ENCODE data around the gene AFF2. TPM values are rescaled to one million over a fixed set of nuclear protein-coding genes. Genes with fewer than 3 reads are reported as not detected.
"Not testable (repeated sequence)": the region's sequence is repeated elsewhere in the genome, so short reads cannot be mapped to it uniquely, and the experiment has no call there.

AFF2 gene
- total RNA-seq, 1 experiment from 2014 or later = 0.05 TPM

DNA sequence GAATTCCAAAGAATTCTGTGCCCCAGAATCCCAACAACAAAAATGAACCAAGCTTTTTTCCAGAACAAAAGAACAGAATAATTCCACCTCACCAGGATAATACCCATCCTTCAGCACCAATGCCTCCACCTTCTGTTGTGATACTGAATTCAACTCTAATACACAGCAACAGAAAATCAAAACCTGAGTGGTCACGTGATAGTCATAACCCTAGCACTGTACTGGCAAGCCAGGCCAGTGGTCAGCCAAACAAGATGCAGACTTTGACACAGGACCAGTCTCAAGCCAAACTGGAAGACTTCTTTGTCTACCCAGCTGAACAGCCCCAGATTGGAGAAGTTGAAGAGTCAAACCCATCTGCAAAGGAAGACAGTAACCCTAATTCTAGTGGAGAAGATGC is 161.6 kb downstream of the AFF2 start:
- in situ Hi-C loops (cut with HindIII; ENCODE audit: low pct_unique_long_range_greater_than_20kb, low sequenced_read_pairs) = no loop called here
- no peak for DNase-seq (ENCODE audit: low read depth, low spot score)

DNA sequence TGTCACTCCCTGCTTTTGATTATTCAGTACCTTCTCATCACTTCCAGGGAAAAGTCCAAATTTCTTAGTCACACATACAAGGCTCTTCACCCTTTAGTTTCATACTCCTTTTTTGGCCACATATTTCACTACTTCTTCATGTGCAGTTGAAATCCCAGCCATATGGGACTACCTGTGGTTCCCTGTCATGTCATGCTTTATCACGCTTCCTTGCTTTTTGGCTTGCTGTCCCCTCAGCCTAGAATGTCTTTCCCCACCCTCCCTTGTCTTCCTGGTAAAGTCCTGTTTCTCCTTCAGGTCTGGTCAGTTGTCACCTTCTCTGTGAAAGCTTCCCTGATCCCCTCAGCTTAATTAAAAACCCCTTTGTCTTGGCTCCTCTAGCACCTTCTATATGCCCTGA is 163.8 kb downstream of the AFF2 start:
- DNase-seq (ENCODE audit: low read depth, low spot score) = no peak
- in situ Hi-C loops (cut with HindIII; ENCODE audit: low pct_unique_long_range_greater_than_20kb, low sequenced_read_pairs) = no loop called here

DNA sequence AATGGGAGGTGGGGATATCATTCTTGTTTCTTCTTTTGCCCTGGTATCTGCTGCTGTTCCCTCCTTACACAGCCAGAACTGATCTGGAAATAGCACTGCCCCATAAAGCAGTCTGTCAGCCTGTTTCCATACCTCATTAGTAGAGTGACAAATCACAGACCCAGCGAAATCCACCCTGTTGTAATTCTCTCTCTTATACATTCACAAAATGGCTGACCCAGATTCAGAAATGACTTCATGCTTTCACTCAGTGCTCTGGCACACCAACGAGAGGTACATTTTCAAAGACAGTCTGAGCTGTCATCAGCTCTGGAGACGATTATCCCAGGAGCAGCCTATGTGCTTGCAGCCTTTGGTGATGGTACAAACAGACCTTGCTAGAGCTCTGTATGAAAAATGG is 164.6 kb downstream of the AFF2 start:
- in situ Hi-C loops (cut with HindIII; ENCODE audit: low pct_unique_long_range_greater_than_20kb, low sequenced_read_pairs) = no loop called here
- no peak for DNase-seq (ENCODE audit: low read depth, low spot score)

DNA sequence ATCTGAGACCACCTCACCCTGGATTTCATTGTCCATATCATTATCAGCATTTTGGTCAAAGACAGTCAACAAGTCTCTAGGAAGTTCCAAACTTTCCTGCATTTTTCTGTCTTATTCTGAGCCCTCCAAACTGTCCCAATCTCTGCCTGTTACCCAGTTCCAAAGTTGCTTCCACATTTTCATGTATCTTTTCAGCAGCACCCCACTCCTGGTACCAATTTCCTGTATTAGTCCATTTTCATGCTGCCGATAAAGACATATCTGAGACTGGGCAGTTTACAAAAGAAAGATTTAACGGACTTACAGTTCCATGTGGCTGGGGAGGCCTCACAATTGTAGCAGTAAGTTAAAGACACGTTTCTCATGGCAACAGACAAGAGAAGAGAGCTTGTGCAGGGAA is 168.8 kb downstream of the AFF2 start:
- DNase-seq (ENCODE audit: low read depth, low spot score); in situ Hi-C loops (cut with HindIII; ENCODE audit: low pct_unique_long_range_greater_than_20kb, low sequenced_read_pairs): not testable (repeated sequence)

DNA sequence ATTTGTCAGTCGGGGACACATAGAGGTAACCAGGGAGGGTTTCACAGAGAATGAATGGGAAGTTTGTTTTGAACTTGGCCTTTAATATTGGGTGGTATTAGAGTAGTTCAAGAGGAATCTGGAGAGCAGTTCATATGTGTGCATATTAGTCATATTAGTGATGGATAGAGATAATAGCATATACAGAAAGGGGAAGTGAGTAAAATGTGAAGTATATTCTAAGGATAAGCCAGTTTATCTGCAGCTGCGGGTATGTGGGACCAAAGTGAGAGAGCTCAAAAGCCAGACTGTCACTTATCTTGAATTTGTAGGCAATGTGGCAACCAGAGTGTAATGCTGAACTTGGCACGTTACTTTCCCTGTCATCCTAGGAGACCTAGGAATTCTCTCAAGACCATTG is 169.9 kb downstream of the AFF2 start:
- in situ Hi-C loops (cut with HindIII; ENCODE audit: low pct_unique_long_range_greater_than_20kb, low sequenced_read_pairs) = no loop called here
- no peak for DNase-seq (ENCODE audit: low read depth, low spot score)

DNA sequence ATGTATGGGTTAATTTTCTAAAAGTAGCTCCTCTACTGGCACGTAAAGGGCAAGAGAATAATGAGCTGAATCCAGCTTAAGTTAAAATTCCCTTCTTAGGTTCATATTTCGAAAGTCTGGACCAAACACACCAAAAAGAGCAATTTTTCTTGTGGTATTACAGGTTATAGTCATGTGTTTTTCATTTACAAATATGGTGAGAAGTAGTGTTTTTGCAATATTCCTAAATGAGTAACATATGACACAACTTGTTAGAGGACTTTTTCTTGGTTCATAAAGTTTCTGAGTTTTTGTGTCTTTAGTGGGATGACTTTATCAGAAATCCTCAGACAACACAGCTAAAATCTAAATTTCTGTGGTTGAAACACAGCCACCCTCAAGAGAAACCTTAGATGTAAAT is 172.1 kb downstream of the AFF2 start:
- in situ Hi-C loops (cut with HindIII; ENCODE audit: low pct_unique_long_range_greater_than_20kb, low sequenced_read_pairs) = no loop called here
- DNase-seq (ENCODE audit: low read depth, low spot score) = no peak

DNA sequence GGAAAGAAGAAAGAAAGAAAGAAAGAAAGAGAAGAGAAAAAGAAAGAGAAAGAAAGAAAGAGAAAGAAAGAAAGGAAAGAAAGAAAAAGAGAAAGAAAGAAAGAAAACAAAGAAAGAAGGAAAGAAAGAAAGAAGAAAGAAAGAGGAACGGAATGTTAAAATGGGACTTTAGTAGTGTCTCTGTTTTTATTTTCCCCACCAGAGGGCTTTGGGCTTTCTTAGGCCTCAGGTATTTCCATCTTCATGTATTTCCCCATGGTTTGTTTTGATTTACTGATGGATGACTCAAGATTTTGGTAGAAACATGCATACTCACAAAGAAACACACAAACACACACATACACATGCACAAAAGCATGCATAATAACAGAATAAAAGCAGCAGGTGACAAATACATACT is 181.2 kb downstream of the AFF2 start:
- in situ Hi-C loops (cut with HindIII; ENCODE audit: low pct_unique_long_range_greater_than_20kb, low sequenced_read_pairs) = no loop called here

DNA sequence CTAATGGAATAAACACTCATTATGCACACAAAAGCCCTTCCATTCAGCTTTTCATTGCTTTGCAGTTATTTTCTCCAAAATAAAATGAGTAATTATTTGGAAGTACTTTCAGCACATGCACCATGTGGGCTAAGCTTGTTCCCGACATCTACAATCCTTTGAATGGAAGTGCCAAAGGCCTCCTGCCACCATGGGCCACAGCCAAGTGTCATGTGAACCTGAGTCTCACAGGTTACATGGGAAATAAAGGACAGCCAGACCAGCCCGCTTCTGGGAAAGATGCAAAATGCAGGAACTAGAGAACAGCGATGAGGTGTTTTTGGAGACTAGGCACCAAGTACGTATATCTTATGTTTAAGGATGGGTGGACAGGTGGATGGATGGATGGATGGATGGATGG is 181.8 kb downstream of the AFF2 start:
- in situ Hi-C loops (cut with HindIII; ENCODE audit: low pct_unique_long_range_greater_than_20kb, low sequenced_read_pairs) = no loop called here
- DNase-seq (ENCODE audit: low read depth, low spot score) = no peak

More for the DNA sequence above, 181.2 kb downstream of the AFF2 start:
- no peak for DNase-seq (ENCODE audit: low read depth, low spot score)

DNA sequence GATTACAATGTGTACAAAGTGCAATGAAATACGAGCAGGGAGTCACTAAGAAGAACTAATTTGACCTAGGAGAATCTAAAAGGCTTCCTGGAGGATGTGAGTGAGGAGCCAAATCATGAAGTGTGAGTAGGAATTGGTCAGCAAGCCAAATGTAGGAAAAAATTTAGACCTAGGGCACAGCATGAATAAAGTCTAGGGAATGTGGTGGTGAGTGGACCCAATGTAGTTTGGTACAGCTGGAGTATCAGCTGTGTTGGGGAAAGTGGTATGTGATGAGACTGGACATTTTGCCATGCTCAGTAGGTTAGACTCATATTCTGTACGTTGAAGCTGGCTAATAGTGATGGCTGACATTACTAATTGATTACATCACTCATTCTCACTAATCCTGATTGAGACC is 191.0 kb downstream of the AFF2 start:
- in situ Hi-C loops (cut with HindIII; ENCODE audit: low pct_unique_long_range_greater_than_20kb, low sequenced_read_pairs) = no loop called here

DNA sequence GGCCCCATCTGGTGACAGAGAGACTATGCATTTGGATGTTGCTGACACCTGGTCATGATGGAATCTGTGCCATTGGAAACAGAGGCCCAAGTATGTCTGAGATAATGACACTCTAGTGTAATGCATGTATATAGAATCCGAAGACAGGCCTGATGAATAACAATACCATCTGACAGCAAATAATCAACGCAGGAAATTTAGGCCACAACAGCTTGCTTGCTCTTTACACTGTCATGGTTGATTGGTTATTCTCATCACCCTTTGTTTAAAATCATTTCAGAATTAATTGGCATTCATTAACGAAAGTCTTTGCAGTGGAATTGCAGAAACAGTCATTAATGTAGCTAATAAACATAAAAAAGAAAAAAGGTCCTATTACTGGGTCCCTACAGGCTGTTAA is 194.8 kb downstream of the AFF2 start:
- in situ Hi-C loops (cut with HindIII; ENCODE audit: low pct_unique_long_range_greater_than_20kb, low sequenced_read_pairs) = no loop called here
- DNase-seq (ENCODE audit: low read depth, low spot score) = no peak

More for the DNA sequence above, 191.0 kb downstream of the AFF2 start:
- DNase-seq (ENCODE audit: low read depth, low spot score) = no peak

DNA sequence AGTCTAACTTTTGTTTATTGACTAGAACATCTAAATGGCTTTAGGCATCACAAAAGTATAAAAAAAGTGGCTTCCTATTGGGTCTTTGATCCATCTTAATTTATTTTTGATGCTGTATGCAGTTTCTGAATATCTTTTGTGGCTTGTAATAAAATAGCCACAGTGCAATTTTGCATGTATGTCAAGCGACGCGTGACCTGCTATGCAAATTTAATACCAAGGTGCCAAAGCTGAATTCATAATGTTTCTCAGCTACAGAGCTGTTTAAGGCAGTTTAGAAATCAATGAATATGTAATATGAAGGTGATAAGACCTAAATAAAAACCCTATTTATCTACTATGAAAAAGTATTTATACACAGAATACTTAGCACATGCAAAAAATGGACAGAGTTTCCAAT is 197.8 kb downstream of the AFF2 start:
- no peak for DNase-seq (ENCODE audit: low read depth, low spot score)
- in situ Hi-C loops (cut with HindIII; ENCODE audit: low pct_unique_long_range_greater_than_20kb, low sequenced_read_pairs) = no loop called here

DNA sequence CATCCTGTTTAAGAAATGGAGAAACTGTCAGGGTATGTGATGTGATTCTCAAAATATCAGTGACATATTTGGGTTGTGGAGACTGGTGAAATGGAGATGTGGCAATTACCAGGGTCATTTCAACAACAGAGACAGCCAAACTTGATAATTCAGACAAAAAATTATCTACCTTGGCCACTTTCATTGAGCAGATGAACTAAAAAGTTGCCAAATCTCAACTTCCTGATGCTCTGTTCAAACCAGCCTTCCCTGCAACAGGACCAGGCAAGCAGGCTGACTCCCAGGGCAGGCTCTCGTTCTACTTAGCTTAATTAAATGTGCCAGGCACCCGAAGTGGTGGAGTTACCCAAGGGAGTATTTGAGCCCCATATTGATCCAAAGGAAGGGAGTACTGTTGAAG is 199.6 kb downstream of the AFF2 start:
- no peak for DNase-seq (ENCODE audit: low read depth, low spot score)
- in situ Hi-C loops (cut with HindIII; ENCODE audit: low pct_unique_long_range_greater_than_20kb, low sequenced_read_pairs) = no loop called here

DNA sequence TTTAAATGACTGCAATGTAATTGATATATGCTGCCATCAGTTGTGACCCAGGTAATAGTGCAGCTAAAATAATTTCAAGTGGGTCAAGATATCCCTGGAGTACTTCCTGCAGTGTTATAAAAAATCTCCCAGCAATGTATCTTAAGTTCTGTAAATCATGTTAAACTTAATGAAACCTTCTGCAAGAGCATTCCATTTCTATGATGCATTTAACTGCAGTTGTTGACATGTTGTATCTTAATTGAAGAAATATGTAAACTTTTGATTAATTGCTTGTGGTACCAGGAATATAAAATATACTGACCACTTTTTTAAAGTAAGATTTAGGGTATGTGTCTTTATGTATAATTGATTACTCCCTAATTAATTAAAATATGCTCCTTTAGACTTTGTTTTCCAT is 213.6 kb downstream of the AFF2 start:
- no peak for DNase-seq (ENCODE audit: low read depth, low spot score)
- in situ Hi-C loops (cut with HindIII; ENCODE audit: low pct_unique_long_range_greater_than_20kb, low sequenced_read_pairs) = no loop called here

DNA sequence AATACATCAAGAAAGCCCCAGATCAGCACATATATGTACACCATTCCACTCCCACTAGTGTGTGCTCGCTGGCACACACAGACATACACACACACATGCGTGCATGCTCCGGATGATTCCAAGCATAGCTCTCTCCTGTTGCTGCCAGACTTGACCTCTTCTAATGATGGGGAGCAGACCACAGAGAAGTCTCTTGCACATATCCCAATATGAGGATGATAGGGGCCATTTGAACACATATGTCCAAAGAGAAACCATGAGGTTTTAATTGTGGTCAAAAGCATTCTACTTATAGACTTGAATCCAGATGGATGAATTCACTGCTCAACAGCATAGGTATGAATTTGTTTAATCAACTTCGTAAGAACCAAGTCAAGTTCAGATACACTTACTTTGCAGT is 214.9 kb downstream of the AFF2 start:
- in situ Hi-C loops (cut with HindIII; ENCODE audit: low pct_unique_long_range_greater_than_20kb, low sequenced_read_pairs) = no loop called here
- DNase-seq (ENCODE audit: low read depth, low spot score) = no peak

DNA sequence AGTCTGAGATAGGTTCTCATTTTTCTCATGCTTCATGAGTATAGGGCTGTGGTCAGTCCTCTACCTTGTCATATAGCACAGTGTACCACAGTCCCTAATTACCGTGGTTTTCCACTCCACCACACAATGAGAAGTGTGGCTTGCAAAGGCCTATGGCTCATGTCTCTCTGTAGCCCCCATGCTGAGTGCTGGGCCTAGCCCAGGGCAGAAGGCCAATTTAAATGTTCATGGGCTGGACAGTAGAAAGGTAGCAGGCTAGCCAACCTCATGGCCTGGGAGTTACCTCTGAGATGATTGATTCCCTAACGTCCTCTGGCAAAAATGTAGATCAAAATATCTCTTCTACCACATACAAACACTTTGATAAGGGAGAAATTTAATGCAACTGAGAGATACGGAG is 222.5 kb downstream of the AFF2 start:
- DNase-seq (ENCODE audit: low read depth, low spot score) = no peak
- in situ Hi-C loops (cut with HindIII; ENCODE audit: low pct_unique_long_range_greater_than_20kb, low sequenced_read_pairs) = no loop called here

DNA sequence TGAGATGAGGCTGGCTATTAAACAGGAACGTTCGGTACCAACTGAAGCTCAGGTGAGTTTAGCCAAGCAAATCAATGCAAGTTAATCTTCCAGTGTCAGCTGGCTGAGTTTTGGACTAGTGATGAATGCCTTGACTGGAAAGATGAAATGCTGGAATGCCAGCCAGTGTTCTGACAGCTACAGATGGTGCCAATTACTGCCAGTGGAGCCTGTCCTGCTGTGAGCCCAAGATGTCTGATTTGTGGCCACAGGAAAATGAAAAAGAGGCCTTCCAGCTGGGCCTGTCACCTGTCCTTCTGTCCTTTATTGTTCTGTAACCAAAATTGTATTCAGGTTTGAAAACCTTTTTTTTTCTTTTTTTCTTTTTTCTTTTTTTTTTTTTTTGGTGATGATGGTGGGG is 223.1 kb downstream of the AFF2 start:
- in situ Hi-C loops (cut with HindIII; ENCODE audit: low pct_unique_long_range_greater_than_20kb, low sequenced_read_pairs) = no loop called here
- DNase-seq (ENCODE audit: low read depth, low spot score) = no peak

DNA sequence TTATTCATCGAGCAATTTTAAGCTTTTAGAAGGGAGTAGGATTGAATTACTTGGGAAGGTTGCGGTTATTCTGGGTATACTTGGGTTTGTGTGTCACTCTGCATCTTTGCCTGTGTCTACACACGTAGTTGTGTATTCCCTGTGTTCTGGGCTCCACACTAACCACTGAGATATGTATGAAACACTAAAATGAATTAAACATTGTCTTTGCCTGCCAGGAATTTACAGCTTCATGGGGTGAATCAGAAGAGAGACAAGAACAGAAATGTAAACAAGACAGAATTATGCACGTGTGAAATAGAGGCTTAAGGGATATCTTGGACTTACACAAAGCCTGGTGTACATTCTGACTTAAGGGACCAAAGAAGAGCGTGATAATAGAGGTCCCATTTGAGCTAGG is 228.5 kb downstream of the AFF2 start:
- in situ Hi-C loops (cut with HindIII; ENCODE audit: low pct_unique_long_range_greater_than_20kb, low sequenced_read_pairs) = no loop called here

DNA sequence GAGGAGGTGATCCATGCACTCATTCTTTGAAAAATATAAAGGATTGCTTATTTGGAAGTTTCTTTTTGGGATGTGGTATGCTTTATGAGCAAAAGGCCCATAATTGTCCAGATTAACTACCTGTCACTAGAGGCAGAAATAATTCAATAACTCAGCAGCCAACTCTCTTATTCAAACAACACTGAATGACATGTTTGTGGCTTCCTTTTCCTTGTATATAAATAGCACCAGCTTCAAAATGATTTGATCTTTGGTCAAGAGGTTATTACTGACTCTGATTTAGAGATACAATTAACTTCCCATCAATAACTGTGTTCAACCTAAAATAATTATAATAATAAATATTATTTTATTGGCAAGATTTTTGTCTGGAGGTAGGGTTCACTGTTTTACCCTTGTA is 232.3 kb downstream of the AFF2 start:
- no peak for DNase-seq (ENCODE audit: low read depth, low spot score)
- in situ Hi-C loops (cut with HindIII; ENCODE audit: low pct_unique_long_range_greater_than_20kb, low sequenced_read_pairs) = no loop called here

More for the DNA sequence above, 228.5 kb downstream of the AFF2 start:
- DNase-seq (ENCODE audit: low read depth, low spot score) = no peak

DNA sequence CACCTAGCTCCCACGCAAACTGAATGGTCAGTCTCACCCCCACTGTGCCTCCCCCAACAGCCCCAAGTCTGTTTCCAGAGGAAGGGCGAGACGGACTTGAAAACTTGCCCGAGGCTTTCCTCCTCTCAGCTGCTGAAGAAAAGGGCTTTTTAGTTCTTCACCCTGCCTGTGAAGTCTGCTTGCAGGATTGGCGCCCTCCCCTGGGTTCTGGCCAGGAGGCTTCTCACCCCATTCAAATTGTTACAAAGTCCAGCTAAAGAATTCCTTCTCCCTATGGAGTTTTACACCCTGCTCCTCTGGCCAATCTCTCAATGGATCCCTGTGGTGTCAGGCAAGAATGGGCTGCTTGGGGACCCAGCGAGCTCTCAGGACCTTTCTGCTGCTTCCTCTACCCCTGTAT is 241.0 kb downstream of the AFF2 start:
- in situ Hi-C loops (cut with HindIII; ENCODE audit: low pct_unique_long_range_greater_than_20kb, low sequenced_read_pairs) = no loop called here
- no peak for DNase-seq (ENCODE audit: low read depth, low spot score)

DNA sequence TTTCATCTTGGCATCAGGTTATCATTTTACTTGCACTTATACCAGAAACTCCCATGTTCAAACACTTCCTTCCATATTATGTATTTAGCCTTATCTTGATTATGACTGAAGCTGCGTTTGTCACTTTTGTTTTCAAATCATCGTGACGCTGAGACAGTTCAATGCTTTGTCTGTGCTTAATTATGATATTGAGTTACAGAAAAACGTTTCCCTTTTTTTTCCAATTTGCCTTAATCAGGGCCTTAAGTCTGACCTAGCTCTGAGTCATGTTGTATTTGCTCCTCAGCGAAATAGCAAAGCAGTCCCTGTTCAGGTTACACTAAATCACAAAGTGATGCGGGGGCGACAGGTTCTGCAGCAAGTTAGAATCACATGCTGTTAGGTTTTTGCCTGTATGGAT is 254.7 kb downstream of the AFF2 start:
- in situ Hi-C loops (cut with HindIII; ENCODE audit: low pct_unique_long_range_greater_than_20kb, low sequenced_read_pairs) = no loop called here
- no peak for DNase-seq (ENCODE audit: low read depth, low spot score)
